Thyroid gland (tissue), 4 donors: ENCODE data around the gene CTNNB1. TPM values are rescaled to one million over a fixed set of nuclear protein-coding genes. Genes with fewer than 3 reads are reported as not detected.
"Not testable (repeated sequence)": the region's sequence is repeated elsewhere in the genome, so short reads cannot be mapped to it uniquely, and the experiment has no call there.

Experiments used
- DNase-seq, 2 donors: peaks; one replicate each; pipeline ENCODE4 v3.0.0-alpha.2; 2019
- H3K27ac ChIP-seq, 3 donors: fragments of 200-600 bp; sonication (generic); 1 replicate in 2 of 3; 2 replicates in 1 of 3; pipeline ENCODE4 v1.5.1; 2016 to 2019; ENCODE audit warnings: mild to moderate bottlenecking in 1 of 3, moderate library complexity in 1 of 3
- H3K27me3 ChIP-seq: fragments of 200-600 bp; sonication (generic); one replicate; pipeline ENCODE4 v1.5.1; 2019
- H3K36me3 ChIP-seq, 2 donors: fragments of 200-600 bp; sonication (generic); one replicate each; pipeline ENCODE4 v1.5.1; 2016 to 2019
- H3K4me1 ChIP-seq, 2 donors: fragments of 200-600 bp; sonication (generic); one replicate each; pipeline ENCODE4 v1.5.1; 2017 to 2019
- H3K4me3 ChIP-seq, 3 donors: fragments of 200-600 bp; sonication (generic); replicated peaks in 1 of 3; 1 replicate in 2 of 3; 2 replicates in 1 of 3; pipeline ENCODE4 v1.5.1; 2016; ENCODE audit warnings: mild to moderate bottlenecking in 1 of 3
- H3K9me3 ChIP-seq: fragments of 200-600 bp; sonication (generic); one replicate; pipeline ENCODE4 v1.5.1; 2017
- CTCF ChIP-seq, 6 experiments: fragments of 200-600 bp in 3 of 6; fragments of 450-650 bp in 3 of 6; sonication (generic) in 3 of 6; IDR thresholded peaks; one replicate each; pipeline ENCODE4 v1.5.1; 2016 to 2019; ENCODE audit warnings: antibody characterized with exemption in 6 of 6, mild to moderate bottlenecking in 2 of 6, inconsistent platforms in 1 of 6, moderate library complexity in 1 of 6
- POLR2A ChIP-seq, 2 donors: fragments of 450-650 bp; IDR thresholded peaks; one replicate each; pipeline ENCODE4 v1.6.1; 2017; ENCODE audit warnings: antibody characterized with exemption in 2 of 2, mild to moderate bottlenecking in 2 of 2, moderate library complexity in 1 of 2
- WGBS, 2 donors: methylation state at CpG; one replicate each; pipeline ENCODE4 v1.1.5; 2017; 5-methylcytosine and 5-hydroxymethylcytosine counted together
- intact Hi-C: fragments of 100-400 bp; cut with DNase I; formaldehyde crosslinking; loops from one replicate; pipeline ENCODE4 v1.15.1; 2023
- total RNA-seq, 4 donors: library from RNA; depleted of rRNA; stranded (reverse); fragments of >200 nt; gene quantifications; one replicate each; pipeline ENCODE4 v1.2.3, GENCODE V29; 2016

CTNNB1 gene
- total RNA-seq, 4 donors from 2014 or later: 454 to 784 (median 579) TPM

- TF ChIP-seq CTCF (IDR thresholded peaks at IDR 0.05) (no peak), POLR2A (IDR thresholded peaks at IDR 0.05) (no peak)
- intact Hi-C loops: no loop called here
- H3K27ac ChIP-seq: no peak overlapping the region
- H3K4me1 ChIP-seq: no peaks in the 10 kb centered on the region
- no peaks in the 10 kb centered on the region for H3K36me3 ChIP-seq
- H3K9me3 ChIP-seq: no peaks in the 10 kb centered on the region
- no peak for DNase-seq
- H3K27me3 ChIP-seq: no peaks in the 10 kb centered on the region
- 95 to 97% methylated on average over 8 of the region's 8 CpGs for WGBS, 2 donors
- H3K4me3 ChIP-seq: no peak overlapping the region
Observed at GRCh38 chr3:41267975-41268640, 68.8 kb downstream of the CTNNB1 start.

GRCh38 chr3:41272667-41273066, 73.4 kb downstream of the CTNNB1 start:
- no peaks in the 10 kb centered on the region for H3K9me3 ChIP-seq
- H3K4me1 ChIP-seq: no peaks in the 10 kb centered on the region
- H3K27me3 ChIP-seq: no peaks in the 10 kb centered on the region
- WGBS, 2 donors: 92 to 96% methylated on average over 1 of the region's 1 CpG
- H3K36me3 ChIP-seq: no peaks in the 10 kb centered on the region
- intact Hi-C loops: no loop called here
- DNase-seq: no peak
- no peak overlapping the region for H3K4me3 ChIP-seq
- no peak overlapping the region for H3K27ac ChIP-seq
- TF ChIP-seq POLR2A (IDR thresholded peaks at IDR 0.05) (no peak), CTCF (IDR thresholded peaks at IDR 0.05) (no peak)

GRCh38 chr3:41274944-41275668, 75.8 kb downstream of the CTNNB1 start:
- H3K36me3 ChIP-seq: no peaks in the 10 kb centered on the region
- H3K9me3 ChIP-seq: no peaks in the 10 kb centered on the region
- no peaks in the 10 kb centered on the region for H3K4me1 ChIP-seq
- no peak for DNase-seq
- TF ChIP-seq CTCF (IDR thresholded peaks at IDR 0.05): no peak
- intact Hi-C loops: no loop called here
- H3K4me3 ChIP-seq: no peak overlapping the region
- H3K27ac ChIP-seq: no peak overlapping the region
- H3K27me3 ChIP-seq: no peaks in the 10 kb centered on the region

GRCh38 chr3:41276191-41276590, 76.9 kb downstream of the CTNNB1 start:
- H3K27ac ChIP-seq: no peak overlapping the region
- no peaks in the 10 kb centered on the region for H3K4me1 ChIP-seq
- H3K9me3 ChIP-seq: no peaks in the 10 kb centered on the region
- no peak overlapping the region for H3K4me3 ChIP-seq
- no peaks in the 10 kb centered on the region for H3K27me3 ChIP-seq
- 84 to 90% methylated on average over 4 of the region's 4 CpGs for WGBS, 2 donors
- no peak for DNase-seq
- TF ChIP-seq CTCF (IDR thresholded peaks at IDR 0.05): no peak
- no peak for TF ChIP-seq POLR2A (IDR thresholded peaks at IDR 0.05)
- intact Hi-C loops: no loop called here
- H3K36me3 ChIP-seq: no peaks in the 10 kb centered on the region

- Histone ChIP-seq H3K27me3 (no peaks in the 10 kb centered on the region), H3K4me1 (no peaks in the 10 kb centered on the region), H3K9me3 (no peaks in the 10 kb centered on the region), H3K36me3 (no peaks in the 10 kb centered on the region), H3K4me3 (no peak overlapping the region), H3K27ac (no peak overlapping the region)
- WGBS, 2 donors: 67 to 75% methylated on average over 14 of the region's 16 CpGs
- TF ChIP-seq POLR2A (IDR thresholded peaks at IDR 0.05) (no peak), CTCF (IDR thresholded peaks at IDR 0.05) (no peak)
- no peak for DNase-seq
- intact Hi-C loops: no loop called here
Observed at GRCh38 chr3:41277790-41278465, 78.6 kb downstream of the CTNNB1 start.

- H3K36me3 ChIP-seq, intact Hi-C loops, H3K27ac ChIP-seq, H3K4me1 ChIP-seq, H3K27me3 ChIP-seq, H3K9me3 ChIP-seq, H3K4me3 ChIP-seq, DNase-seq: not testable (repeated sequence)
- WGBS, 2 donors: 92 to 94% methylated on average over 3 of the region's 3 CpGs
Observed at GRCh38 chr3:41284934-41285333, 85.6 kb downstream of the CTNNB1 start.
